Activated CD4-positive, alpha-beta T cell treated with anti-CD3 and anti-CD28 coated beads, Interleukin-2, amount 50 U/mL, for 24 hours (primary cell): ENCODE results near the gene OR4D11.
A peak's percentile ranks its signal among the peaks of the same experiment; 100 is the strongest.
"Not testable (repeated sequence)": the region's sequence is repeated elsewhere in the genome, so short reads cannot be mapped to it uniquely, and the experiment has no call there.

Source experiments
- DNase-seq, 2 donors: peaks; one replicate each; pipeline ENCODE4 v3.0.0-alpha.2; 2020; ENCODE audit warnings: low read depth in 1 of 2, low spot score in 1 of 2

OR4D11 gene

DNA sequence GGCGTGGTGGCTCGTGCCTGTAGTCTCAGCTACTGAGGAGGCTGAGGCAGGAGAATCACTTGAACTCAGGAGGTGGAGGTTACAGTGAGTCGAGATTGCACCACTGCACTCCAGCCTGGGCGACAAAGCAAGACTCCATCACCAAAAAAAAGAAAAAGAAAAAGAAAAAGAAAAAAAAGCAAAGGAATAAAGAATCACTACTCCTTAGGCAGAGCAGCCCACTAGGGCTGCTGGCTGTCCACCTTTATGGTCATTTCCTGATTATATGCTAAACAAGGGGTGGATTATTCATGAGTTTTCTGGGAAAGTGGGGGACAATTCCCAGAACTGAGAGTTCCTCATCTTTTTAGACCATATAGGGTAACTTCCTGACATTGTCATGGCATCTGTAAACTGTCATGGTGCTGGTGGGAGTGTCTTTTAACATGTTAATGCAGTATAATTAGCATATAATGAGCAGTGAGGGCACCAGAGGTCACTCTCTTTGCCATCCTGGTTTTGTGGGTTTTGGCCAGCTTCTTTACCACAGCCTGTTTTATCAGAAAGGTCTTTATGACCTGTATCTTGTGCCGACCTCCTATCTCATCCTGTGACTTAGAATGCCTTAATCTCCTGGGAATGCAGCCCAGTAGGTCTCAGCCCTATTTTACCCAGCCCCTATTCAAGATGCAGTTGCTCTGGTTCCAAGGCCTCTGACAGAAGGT, 44.4 kb downstream of the OR4D11 start:
- not testable (repeated sequence) for DNase-seq

DNA sequence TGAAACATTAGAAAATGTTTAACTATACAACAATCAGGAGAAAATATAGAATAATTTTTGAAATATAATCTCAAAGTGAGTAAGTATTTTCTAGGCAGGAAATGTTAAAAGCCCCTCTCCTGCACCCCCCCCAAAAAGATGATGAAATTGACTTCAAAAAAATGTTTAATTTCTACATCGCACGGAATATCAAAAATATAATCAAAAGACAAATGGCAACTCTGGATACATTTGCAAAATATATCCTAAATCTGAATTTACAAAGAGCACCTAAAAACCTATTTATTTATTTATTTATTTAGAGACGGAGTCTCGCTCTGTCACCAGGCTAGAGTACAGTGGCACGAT, 44.9 kb downstream of the OR4D11 start:
- no peak for DNase-seq

DNA sequence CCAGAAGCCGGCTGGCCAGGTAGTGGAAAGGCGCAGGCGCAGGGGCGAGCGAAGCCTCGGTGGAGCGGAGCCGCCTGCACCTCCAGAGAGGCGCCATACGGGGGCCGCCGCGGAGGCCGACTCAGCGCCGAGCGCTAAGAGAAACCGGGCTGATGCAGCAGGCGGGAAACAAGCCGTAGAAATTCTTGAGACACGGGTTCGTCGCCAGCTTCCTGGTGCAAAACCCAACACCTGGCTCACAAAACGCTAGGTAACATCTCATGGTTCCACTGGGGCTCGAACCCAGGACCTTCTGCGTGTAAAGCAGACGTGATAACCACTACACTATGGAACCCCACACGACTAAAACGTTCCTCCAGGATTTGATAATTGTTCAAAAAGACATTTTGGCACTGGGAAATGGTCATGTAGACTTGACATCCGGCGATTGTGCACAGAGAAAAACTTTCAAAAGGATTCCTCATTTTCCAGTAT, 47.0 kb downstream of the OR4D11 start:
- DNase-seq = peak; percentile 84 to 94

DNA sequence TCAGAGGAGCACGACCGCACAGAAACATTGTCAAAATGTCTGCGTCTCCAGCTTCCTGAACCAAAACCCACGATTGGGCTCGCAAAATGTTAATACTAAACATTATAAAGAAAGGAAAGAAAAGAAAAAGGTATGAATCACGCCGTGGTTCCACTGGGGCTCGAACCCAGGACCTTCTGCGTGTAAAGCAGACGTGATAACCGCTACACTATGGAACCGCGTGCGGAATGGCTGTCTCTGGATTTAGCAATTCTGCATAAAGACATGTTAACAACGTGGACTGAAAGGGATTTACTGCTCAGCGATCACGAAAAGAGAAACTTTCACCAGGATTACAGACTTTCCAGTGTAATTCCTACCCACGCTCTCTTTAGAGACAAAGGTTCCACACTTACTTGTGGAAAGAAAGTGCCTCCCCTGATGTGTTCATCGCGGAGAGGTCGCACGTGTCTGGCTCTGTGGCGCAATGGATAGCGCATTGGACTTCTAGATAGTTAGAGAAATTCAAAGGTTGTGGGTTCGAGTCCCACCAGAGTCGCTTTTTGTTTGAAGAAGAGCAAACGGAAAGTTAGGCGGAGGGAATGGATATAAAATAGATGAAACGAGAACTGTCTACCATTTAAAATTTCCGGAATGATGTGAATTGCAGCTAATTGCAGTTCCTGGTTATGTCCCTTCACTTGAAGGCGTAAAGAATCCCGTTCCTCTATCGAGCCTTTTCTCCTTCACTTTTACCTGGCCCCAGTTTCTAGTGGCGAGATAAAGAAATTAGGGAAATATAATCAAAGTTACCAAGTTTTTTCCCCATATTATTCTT, 47.7 kb downstream of the OR4D11 start:
- peak; percentile 72 to 91 for DNase-seq

DNA sequence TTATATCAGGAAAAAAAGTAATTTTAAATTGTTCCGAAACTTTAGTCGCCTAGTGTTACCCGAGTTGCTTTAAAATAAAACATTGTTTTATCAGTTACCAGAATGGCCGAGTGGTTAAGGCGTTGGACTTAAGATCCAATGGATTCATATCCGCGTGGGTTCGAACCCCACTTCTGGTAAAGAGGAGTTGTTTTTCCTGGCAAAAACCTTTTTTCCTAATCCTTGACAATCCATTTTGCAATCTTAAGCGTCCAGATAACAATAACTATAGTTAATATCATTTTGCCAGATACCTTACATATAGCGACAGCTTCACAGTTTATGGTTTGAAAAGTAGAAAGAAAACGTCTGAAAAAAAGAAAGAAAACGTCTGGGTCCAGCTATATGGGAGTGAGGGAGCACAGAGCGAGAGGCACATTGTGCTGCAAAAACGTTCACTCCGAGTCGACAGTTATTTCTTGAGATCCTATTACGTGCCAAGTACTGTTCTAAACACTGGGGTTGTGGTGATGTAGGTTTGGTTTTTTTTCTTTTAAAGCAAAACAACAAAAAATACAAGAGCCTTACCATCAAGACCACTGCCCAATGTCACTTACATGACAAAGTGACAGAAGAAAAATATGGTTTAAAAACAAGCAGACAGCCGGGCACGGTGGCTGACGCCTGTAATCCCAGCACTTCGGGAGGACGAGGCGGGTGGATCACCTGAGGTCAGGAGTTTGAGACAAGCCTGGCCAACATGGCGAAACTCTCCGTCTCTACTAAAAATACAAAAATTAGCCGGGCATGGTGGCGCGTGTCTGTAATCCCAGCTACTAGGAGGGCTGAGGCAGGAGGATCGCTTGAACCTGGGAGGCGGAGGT, 48.5 kb downstream of the OR4D11 start:
- DNase-seq = no peak

DNA sequence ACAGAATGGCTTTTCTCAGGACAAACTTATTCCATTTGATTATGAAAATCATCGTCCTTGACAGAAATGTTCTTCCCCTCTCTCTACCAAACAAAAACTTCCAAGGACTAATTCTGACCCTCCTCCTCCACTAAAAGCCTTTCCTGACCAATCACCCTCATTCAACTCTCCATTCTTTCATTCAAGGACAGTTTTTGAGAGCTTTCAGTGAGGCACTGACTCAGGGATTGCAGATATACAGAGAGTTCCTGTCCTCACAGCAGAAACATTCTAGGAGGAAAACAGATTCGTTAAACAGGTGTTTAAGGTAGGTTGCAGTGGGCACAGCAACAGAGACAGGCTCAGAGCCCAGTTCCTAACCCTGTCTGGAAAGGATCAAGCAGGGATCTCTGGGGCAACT, 49.5 kb downstream of the OR4D11 start:
- no peak for DNase-seq

DNA sequence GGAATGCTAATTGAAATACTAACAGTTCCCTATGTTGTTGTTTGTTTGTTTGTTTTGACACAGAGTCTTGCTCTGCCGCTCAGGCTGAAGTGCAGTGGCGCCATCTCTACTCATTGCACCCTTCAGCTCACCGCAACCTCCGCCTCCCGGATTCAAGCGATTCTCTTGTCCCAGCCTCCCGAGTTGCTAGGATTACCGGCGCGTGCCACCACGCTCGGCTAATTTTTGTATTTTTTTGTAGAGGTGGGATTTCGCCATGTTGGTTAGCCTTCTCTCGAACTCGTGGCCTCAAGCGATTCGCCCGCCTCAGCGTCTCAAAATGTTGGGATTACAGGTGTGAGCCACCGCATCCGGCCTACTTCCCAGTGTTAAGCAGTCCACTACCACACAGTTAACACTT, 49.9 kb downstream of the OR4D11 start:
- DNase-seq = no peak
